ENCODE data around the gene STUB1.
"Not testable (repeated sequence)": the region's sequence is repeated elsewhere in the genome, so short reads cannot be mapped to it uniquely, and the experiment has no call there.

The STUB1 gene

DNA sequence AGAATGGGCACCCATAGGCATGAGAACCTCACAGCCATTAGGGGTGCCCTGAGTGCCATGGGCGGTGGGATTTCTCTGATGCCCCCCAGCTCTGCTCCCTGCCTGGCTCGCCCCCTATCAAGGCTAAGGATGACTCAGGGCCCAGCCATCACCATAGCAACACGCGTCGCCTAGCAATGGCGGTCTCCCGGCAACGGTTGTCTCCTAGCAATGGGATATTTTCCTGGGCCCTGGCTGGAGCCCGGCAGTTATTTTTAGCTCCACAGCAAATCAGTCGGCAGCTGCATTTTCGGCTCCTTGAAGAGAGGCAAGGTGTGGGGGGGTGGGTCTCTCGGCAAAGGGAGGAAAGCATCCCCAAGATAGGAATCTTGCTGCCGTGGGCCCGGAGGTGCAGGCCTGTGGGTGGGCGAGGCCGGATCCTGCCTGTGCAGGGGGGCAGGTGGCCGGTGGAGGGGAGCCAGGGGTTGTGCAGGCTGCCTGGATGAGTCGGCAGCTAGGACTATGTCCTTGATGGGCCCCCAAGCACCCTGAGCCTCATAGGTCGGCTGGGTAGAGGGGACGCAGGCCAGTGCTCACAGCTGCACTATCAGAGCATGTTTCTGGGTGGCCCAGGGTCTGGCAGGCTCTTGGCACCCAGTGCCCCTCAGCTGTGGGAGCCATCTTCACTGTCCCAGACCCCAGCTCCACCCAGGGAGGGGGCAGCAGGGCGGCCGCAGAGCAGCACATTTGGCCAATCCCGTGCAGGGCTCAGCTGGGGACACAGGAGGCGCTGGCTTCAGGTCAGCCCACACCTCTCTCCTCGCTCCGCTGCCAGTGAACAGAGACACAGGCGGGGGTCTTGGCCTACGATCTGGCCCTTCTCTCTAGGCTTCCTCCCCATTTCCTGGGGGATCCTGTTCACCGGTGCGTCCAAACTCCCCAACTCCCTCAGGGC, 29.6 kb downstream of the STUB1 start:
- Histone ChIP-seq H3K4me3 (ENCODE audit: low read depth, low read length) (no peak overlapping the region), H3K36me3 (replicated peaks) (no peaks in the 10 kb centered on the region), H3K27me3 (replicated peaks) (peaks cover 24% of the 10 kb centered on the region), H3K27ac (no peak overlapping the region)
- in situ Hi-C loops (cut with HindIII; ENCODE audit: low pct_ligation_motif_present, low sequenced_read_pairs): loop anchor here (25.0 kb wide), 1 partner anchor 277 kb away; the partner anchor contains the start of gene SOX8
- TF ChIP-seq, protein P1, sequence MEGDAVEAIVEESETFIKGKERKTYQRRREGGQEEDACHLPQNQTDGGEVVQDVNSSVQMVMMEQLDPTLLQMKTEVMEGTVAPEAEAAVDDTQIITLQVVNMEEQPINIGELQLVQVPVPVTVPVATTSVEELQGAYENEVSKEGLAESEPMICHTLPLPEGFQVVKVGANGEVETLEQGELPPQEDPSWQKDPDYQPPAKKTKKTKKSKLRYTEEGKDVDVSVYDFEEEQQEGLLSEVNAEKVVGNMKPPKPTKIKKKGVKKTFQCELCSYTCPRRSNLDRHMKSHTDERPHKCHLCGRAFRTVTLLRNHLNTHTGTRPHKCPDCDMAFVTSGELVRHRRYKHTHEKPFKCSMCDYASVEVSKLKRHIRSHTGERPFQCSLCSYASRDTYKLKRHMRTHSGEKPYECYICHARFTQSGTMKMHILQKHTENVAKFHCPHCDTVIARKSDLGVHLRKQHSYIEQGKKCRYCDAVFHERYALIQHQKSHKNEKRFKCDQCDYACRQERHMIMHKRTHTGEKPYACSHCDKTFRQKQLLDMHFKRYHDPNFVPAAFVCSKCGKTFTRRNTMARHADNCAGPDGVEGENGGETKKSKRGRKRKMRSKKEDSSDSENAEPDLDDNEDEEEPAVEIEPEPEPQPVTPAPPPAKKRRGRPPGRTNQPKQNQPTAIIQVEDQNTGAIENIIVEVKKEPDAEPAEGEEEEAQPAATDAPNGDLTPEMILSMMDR (IDR thresholded peaks at IDR 0.05; ENCODE audit: low read depth, low read length, missing control alignments): no peak
- peak; percentile 96 for DNase-seq

DNA sequence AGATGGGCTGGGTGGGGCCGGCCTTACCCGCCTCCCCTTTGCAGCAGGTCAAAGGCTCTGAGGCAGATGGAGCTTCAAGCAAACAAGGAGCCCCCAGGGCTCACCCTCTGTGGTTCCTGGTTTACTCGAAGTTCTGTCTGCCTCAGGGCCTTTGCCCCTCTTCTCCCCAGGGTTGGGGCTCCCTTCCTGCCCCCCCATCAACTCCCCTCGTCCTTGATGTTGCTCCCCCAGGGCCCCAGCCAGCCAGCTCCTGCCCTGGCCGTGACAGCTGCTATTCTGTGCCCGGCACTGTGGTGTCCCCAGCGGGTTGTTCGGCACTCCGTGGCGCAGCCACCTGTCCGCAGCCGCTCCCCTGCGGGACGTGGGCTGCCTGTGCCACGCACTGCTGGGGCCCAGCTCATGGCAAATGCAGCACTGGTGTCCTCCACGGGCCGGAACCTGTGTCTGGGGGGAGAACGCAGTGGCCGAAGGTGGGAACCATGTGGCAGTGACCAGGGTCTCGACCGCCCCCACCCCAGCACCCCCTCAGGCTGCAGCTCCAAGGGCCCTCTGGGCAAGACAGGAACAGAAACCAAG, 30.4 kb downstream of the STUB1 start:
- in situ Hi-C loops (cut with HindIII; ENCODE audit: low pct_ligation_motif_present, low sequenced_read_pairs): loop anchor here (25.0 kb wide), 1 partner anchor 277 kb away; the partner anchor contains the start of gene SOX8
- Histone ChIP-seq H3K36me3 (replicated peaks) (no peaks in the 10 kb centered on the region), H3K4me3 (ENCODE audit: low read depth, low read length) (no peak overlapping the region), H3K27me3 (replicated peaks) (peaks cover 19% of the 10 kb centered on the region), H3K27ac (no peak overlapping the region)
- DNase-seq: no peak
- TF ChIP-seq, protein P1 (IDR thresholded peaks at IDR 0.05; ENCODE audit: low read depth, low read length, missing control alignments): no peak

DNA sequence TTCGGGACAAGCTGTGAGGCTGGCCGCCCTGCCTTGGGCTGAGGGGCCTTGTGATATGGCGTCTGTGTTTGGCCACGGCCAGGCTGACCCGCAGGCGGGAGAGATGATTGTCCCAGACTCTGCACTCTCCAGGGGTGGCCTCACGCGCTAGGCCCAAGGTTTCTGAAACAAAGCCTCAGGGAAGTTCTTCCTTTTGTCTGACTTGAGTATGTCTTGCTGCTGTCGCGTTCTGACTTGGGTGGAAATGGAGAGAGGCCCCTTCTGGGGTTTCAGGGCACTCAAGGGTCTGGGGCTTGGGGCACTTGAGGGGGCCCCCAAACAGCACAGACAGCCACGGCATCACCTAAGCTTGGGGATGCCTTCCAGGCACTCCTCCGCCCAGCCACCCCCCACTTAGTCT, 30.9 kb downstream of the STUB1 start:
- DNase-seq: no peak
- Histone ChIP-seq H3K27me3 (replicated peaks) (peaks cover 16% of the 10 kb centered on the region), H3K4me3 (ENCODE audit: low read depth, low read length) (no peak overlapping the region), H3K36me3 (replicated peaks) (no peaks in the 10 kb centered on the region), H3K27ac (no peak overlapping the region)
- TF ChIP-seq, protein P1 (IDR thresholded peaks at IDR 0.05; ENCODE audit: low read depth, low read length, missing control alignments): no peak
- in situ Hi-C loops (cut with HindIII; ENCODE audit: low pct_ligation_motif_present, low sequenced_read_pairs): loop anchor here (25.0 kb wide), 1 partner anchor 276 kb away; the partner anchor contains the start of gene SOX8

DNA sequence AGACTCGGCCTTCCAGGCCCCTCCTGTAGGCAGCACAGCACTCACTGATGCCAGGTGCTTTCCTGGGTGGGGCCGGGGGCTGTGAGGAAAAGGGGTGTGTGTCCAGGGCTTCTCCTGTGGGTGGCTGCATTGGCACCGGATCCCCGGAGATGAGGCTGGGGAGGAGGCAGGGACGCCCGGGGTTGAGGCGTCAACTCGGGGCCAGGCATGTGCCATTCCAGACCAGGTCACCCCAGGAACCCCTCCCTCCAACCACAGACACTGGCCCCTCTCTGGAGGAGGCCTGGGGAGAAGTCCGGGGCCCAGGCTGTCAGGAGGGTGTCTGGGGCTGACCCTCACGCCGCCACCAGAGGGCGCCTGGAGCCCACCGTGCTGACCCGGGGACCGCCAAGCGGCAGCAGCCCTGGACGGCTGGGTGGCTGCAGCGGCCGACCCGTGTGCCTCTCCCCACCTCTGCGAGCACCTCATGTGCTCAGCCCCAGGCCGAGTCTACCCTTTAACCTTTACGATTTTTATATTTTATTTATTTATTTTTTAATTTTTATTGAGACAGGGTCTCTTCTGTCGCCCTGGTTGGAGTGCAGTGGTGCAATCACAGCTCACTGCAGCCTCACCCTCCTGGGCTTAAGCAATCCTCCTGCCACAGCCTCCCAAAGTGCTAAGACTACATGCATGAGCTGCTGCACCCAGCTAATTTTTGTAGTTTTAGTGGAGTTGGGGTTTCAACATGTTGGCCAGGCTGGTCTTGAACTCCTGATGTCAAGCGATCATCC, 31.5 kb downstream of the STUB1 start:
- Histone ChIP-seq H3K27ac (no peak overlapping the region), H3K36me3 (replicated peaks) (no peaks in the 10 kb centered on the region), H3K27me3 (replicated peaks) (peaks cover 10% of the 10 kb centered on the region), H3K4me3 (ENCODE audit: low read depth, low read length) (no peak overlapping the region)
- TF ChIP-seq, protein P1 (IDR thresholded peaks at IDR 0.05; ENCODE audit: low read depth, low read length, missing control alignments): peak; percentile 83
- in situ Hi-C loops (cut with HindIII; ENCODE audit: low pct_ligation_motif_present, low sequenced_read_pairs): loop anchor here (25.0 kb wide), 1 partner anchor 276 kb away; the partner anchor contains the start of gene SOX8
- DNase-seq: peak; percentile 46

DNA sequence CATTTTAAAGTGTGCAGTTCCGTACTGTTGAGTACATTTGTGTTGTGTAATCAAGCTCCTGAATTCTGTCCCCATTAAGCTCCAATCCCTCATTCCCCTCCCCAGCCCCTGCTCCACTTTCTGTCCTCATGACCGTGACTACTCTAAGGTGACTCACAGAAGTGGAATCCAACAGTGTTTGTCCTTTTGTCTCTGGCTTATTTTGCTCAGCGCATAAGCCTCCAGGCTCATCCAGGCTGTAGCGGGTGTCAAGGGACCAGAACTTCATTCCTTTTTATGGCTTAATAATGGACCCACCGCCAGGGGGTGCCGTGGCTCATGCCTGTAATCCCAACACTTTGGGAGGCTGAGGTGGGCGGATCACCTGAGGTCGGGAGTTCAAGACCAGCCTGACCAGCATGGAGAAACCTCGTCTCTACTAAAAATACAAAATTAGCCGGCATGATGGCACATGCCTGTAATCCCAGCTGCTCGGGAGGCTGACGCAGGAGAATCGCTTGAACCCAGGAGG, 32.6 kb downstream of the STUB1 start:
- DNase-seq: peak; percentile 94
- not testable (repeated sequence) for H3K4me3 ChIP-seq (ENCODE audit: low read depth, low read length); H3K36me3 ChIP-seq (replicated peaks); H3K27me3 ChIP-seq (replicated peaks)
- TF ChIP-seq, protein P1 (IDR thresholded peaks at IDR 0.05; ENCODE audit: low read depth, low read length, missing control alignments): peak; percentile 67
- peak overlapping the region; percentile 64 for H3K27ac ChIP-seq
- in situ Hi-C loops (cut with HindIII; ENCODE audit: low pct_ligation_motif_present, low sequenced_read_pairs): loop anchor here (25.0 kb wide), 1 partner anchor 275 kb away; the partner anchor contains the start of gene SOX8

Data from brain microvascular endothelial cell (primary cell).